Stimulated activated CD4-positive, alpha-beta T cell treated with anti-CD3 and anti-CD28 coated beads, Interleukin-1b, Interleukin-23, amount 100 ng/mL, for 4 hours (primary cell): ENCODE results near the gene LBHD2.
"Not testable (repeated sequence)": the region's sequence is repeated elsewhere in the genome, so short reads cannot be mapped to it uniquely, and the experiment has no call there.

Experiments
- DNase-seq, 2 donors: peaks; one replicate each; pipeline ENCODE4 v3.0.0-alpha.2; 2020; ENCODE audit warnings: low read depth in 2 of 2

LBHD2 gene

DNA sequence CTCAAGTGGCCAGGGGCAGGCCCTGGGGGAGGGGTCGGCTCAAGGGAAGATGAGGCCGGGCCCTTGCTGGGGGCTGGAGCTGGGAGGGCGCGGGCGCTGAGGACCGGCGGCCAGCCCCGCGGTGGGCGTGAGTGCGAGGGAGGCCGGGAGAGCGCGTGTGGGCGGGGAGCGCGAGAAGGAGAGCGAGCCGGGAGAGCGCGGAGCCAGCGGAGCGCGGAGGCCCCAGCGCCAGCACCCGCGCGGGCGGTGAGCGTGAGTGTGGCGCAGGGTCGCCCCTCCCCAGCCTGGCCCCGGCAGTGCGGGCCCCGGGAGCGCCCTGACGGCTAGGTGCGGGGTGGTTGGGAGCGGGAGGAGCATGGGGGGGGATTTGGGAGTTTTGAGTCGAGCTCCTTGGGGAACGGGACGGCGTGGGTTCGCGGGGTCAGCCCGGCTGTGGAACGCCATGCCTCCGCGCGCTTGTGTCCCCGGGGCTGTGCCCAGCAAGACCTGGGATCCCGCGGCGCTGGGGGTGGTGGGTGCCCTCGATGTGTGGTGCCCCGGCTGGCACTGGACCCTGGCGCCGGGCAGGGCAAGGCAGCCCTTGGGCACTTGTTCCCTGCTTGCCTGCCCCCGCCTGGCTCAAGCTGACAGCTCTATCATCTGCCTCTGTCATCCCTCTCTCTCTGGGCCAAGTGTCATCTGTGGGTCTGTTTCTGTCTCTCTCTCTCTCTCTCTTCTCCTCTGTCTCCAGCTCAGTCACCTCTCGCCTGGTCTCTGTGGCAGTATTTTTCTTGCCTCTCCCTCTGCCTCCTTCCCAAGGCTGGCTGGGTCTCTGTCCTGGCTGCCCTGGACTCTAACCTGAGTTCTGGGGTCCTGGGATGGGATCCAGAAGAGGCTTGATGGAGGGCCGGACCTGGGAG lies at the start of gene LBHD2:
LBHD2 (plus strand) TSS at position 190 of the 899 bp plus-strand sequence. CDS start 1,803 bp downstream, outside the sequence.
- DNase-seq, result no peak

DNA sequence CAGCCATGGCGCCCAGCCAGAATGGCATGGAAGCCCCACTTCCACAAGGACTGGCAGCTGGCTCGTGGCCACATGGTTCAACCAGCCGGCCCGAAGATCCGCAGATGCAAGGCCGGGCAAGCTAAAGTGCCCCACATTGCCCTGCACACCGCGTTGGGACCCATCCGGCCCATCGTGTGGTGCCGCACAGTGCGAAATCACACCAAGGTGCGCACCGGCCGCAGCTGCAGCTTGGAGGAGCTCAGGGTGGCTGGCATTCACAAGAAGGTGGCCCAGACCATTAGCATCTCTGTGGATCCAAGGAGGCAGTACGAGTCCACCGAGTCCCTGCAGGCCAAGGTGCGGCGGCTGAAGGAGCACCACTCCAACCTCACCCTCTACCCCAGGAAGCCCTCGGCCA lies 42.5 kb upstream of the LBHD2 start:
- DNase-seq, result no peak

DNA sequence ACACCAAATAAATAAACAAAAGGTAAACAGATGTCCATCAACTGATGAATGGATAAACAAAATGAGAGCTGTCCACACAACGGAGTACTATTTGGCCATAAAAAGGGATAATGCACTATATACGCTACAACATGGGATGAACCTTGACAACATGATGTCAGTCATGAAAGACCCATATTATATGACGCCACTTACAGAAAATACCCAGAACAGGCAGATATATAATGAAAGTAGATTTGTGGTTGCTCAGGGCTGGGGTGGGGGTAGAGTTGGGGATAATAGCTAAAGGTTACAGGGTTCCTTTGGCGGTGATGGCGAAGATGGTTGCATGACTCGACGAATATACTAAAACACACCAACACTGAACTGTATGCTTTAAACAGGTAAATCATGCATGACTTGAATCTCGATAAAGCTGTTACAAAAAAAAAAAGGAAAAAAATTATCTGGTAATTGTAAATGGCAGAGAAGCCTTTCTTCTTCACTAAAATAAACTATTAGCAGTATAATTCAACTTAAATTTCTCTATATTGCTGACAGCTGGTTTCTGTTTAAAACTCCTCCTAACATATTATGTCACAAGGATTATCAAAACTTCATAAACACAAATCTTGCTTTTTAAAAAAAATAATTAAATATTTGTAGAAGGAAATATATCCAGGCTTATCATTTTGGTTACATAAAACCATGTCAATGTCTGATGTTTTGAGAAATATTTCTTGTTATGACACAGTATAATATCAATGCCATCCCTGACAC lies 40.6 kb upstream of the LBHD2 start:
- no peak for DNase-seq

DNA sequence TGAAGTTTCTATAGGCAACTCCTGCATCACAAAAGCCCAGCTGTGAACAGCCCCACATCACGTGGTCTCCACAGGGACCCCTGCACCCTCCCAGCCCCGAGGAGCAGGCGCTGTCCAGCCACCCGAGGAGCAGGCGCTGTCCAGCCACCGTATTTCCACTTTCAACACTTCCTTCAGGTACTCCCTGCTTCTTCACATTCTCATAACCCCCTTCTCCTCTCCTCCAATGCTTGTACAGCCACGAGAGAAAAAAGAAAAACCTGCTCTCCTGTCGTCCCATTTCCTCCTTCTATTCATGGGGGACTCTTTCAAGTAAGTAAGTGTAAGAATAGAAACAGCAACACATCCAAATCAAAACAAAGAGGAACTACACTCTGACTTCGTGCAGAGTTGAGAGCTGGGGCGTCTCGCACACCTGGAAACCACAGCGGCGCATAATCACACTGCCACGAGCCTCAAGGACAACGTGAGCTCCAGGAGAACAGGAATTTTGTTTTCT lies 38.6 kb upstream of the LBHD2 start:
- DNase-seq, result no peak

DNA sequence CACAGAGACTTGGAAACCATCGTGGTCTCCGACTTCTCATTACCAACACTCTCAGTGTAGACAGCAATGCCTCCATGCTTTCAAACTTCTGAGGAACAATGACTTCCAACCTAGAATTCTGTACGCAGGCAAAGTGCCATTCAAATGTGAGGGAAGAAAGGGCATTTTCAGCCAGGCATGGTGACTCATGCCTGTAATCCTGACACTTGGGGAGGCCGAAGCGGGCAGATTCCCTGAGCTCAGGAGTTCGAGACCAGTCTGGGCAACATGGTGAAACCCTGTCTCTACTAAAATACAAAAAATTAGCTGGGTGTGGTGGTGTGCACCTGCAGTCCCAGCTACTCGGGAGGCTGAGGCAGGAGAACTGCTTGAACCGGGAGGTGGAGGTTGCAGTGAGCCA lies 36.6 kb upstream of the LBHD2 start:
- DNase-seq, result not testable (repeated sequence)

DNA sequence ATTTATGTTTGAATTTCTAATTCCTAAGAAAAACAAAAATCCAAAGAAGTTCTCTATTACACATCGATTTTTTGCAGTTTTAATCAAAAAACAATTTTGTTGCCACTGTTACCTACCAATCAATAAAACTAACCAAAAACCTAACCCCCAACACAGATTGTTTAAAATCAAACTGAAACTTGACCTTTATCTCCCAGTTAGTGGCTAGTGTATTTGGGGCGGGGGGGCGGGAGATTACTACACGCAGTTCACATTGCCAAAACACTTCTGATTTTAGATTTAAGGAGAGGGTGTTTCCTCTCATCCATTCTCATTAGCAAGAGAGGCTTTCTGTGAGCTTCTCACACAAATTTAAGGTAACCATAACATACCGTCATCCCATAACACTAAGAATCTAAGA lies 33.1 kb upstream of the LBHD2 start:
- no peak for DNase-seq

DNA sequence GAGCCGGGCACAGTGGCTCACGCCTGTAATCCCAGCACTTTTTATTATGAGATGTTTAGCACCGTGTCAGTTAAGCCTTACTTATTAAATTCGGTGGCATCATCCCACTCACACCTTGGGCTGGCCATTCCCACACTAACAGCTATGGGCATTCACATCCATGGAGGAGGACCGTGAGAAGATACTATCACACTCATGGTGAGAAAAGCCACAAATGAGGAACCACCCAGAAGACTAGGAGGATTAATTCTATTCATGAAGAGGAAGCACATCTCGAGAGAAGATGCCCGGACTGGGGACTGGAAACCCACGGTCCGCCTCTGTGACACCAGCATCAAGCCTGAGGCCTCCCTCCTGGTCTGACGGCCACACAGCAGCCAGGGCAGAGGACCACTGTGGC lies 31.6 kb upstream of the LBHD2 start:
- DNase-seq, result no peak

DNA sequence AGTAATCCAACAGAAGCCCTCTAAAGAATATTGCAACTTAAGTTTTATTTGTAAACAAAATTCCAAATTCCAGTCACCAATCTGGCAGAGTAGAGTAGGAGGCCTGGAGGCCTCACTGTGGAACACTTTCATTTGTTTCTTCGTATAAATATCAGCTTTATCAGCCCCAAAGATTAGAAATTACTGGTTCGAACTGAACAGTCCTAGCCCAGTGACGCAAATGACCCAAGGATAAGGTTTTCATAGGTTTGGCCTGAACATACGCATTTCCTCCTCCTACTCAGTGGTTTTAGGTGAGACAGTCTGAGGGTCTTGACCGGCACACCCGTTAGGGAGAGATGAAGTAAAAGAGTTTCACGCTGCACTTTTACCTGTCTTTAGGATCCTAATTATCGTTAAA lies 28.3 kb upstream of the LBHD2 start:
- DNase-seq, result no peak

DNA sequence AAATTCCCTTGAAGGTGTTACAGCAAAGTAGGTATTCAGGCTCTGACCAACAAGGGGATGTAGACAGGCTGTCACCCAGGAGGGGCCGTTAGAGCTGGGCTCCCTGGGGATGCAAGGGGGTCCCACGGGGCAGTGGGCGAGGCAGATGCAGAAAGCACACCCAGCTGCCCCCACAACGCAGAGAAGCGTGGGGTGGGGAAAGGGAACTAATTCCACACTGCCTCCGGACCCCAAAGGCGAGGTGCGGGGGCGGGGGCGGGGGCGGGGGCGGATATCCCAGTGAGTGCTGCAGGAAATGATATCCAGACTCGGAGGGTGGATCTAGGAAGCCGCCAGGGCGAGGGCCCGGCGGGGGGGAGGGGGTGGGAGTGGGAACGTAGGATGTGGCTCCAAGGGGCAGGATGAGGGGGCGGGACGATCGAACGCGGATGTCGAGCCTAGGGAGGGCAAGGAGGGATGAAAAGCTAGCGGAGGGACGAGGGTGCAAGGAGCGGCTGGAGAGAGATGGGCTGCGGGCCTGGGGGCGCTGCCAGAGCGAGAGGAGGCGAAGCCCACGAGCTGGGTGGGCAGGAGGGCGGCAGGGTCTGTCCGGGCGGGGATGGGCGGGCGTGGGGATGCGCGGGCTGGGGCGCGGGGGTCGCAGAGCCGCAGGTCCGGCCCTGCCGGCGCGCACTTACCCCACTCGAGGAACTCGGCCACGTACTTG lies 27.5 kb upstream of the LBHD2 start:
- DNase-seq, result no peak

DNA sequence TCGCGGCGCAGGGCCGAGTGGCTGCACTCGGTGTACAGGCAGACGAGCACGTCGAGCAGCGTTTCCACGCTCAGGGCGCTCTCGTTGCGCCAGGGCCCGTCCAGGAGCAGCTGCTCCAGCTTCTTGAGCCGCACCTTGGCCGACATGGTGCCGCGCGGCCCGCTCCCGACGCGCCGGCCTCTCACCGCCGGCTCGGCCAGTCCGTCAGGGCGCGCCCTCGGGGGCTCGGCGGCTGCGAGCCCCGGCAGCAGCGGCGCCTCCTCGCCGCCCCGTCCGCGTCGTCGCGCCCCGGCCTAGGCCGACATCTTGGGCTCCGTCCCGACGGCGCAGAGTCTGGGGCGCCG lies 27.0 kb upstream of the LBHD2 start:
- DNase-seq, result no peak

DNA sequence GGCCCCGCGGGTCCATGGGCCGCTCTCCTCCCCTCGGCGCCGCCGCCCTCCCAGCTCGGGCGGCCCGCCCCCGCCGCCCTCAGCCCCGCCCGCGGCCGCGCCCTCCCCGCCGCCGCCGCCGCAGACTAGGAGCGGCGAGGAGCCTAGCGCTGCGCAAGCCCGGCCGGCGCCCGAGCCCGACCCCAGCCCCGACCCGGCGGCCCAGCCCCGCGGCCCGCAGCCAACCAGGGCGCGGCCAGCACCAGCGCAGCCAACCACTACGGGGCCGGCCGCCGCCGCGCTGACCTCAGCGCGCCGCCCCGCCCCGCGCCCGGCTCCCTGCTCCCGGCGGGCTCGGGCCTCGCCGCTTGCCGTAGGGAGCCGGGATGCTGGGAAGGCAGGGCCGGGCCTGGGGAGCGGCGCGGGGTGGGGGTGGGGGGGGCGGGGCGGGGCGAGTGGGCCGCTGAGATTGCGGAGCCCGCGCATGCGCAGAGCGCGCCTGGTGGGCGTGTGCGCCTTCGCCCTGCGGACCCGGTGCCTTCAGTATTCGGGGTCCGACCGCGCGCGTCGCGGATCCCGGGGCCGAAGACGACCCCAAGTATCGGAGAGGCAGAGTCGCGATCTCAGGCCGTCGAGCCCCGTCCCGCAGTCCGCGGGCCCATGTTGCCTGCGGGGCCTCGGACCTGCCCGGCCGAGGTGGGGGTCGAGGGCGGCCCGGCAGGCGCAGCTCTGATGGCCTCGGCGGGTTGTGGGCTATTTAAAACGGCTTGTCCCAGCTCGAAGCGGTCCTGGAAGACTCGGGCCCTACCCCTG lies 26.4 kb upstream of the LBHD2 start, which contains the start of gene CDC42BPB:
CDC42BPB (minus strand) TSS at position 178 of the 792 bp plus-strand sequence. CDS start 376 bp downstream, outside the sequence.
- peak; percentile 28 to 53 for DNase-seq

DNA sequence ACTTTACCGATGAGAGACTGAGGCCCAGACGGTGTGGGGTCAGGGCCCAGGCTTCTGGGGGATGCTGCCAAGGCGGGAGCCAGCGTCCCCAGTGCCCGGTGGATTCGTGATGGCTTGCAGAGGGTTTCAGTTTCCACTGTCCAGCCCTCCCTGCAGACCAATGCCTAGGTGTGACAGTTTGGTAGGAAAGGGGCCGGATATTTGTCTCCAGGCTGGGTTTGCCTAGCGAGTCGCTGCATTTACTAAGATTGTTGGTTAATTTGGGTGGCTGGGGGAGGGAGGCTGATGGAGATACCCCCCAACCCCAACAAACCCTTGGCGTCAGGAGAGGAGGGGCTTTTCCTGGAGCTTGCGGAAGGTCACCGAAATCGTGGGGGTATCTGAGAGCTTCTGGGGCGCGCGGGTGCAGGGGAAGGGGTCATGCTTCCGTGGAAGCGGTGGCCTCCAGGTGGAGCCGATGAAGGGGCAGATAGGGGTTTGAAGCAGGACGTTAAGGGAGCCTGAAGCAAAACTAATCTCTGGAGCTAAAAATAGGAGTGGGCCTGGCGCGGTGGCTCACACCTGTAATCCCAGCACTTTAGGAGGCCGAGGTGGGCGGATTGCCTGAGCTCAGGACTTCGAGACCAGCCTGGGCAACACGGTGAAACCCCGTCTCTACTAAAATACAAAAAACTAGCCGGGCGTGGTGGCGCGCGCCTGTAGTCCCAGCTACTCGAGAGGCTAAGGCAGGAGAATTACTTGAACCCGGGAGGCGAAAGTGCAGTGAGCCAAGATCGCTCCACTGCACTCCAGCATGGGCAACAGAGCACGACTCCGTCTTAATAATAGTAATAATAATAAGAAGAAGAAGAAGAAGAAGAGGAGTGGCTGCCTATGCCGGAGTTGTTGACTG lies 25.6 kb upstream of the LBHD2 start:
- DNase-seq, result no peak

DNA sequence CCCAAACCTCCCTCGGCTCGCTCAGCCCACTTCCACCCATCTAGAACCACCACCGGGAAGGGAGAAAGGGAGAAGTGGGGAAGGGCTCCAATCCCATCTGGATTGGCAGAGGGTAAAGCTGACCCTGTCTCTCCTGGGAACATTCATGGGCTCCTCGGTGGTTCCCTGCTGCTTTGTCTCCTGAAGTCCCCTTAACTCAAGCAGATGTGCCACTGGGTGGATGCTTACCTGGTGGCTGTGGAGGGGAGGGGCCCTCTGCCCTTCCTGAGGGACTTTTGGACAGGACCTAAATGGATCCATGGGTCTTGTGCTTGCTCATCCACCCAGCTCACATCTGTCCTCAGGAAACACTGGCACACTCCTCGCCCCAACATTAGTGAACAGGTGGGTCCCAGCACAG lies 24.5 kb upstream of the LBHD2 start:
- DNase-seq, result no peak

DNA sequence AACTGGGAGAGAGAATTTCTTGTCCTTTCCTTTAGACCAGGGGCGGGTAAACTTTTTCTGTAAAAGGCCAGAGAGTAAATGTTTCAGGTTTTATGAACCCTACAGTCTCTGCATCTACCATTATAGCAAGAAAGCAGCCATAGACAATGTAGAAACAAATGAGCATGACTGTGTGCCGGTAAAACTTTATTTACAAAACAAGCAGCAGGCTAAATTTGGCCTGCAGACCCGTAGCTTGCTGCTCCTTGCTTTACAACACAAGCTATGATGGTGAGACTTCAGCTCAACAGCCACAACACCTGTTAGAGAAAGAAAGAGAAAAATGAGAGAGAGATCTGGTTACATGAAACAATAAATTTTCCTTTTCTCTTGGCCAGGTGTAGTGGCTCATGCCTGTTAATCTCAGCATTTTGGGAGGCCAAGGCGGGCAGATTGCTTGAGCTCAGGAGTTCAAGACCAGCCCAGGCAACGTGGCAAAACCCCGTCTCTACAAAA lies 22.5 kb upstream of the LBHD2 start:
- DNase-seq, result no peak

DNA sequence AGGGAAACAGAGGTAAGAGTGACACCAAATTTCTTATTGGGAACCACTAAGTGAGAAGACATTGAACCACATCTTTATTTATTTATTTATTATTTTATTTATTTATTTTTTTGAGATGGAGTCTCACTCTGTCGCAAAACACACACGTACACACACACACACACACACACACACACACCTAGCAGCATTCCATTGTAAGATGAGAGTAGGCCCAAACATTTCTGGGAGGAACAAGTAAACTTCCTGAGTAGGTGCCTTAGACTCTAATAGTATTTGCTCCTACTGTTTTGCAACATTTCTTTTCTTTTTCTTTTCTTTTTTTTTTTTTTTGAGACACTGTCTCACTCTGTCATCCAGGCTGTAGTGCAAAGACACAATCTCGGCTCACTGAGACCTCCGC lies 19.6 kb upstream of the LBHD2 start:
- DNase-seq, result no peak

DNA sequence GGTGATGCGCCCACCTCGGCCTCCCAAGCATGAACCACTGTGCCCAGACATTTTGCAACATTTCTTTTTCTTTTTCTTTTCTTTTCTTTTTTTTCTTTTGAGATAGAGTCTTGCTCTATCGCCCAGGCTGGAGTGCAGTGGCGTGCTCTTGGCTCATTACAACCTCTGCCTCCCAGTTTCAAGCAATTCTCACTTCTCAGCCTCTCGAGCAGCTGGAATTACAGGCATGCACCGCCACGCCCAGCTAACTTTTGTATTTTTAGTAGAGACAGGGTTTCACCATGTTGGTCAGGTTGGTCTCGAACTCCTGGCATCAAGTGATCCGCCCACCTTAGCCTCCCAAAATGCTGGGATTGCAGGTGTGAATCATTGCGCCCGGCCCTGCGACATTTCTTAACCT lies 19.0 kb upstream of the LBHD2 start:
- no peak for DNase-seq

DNA sequence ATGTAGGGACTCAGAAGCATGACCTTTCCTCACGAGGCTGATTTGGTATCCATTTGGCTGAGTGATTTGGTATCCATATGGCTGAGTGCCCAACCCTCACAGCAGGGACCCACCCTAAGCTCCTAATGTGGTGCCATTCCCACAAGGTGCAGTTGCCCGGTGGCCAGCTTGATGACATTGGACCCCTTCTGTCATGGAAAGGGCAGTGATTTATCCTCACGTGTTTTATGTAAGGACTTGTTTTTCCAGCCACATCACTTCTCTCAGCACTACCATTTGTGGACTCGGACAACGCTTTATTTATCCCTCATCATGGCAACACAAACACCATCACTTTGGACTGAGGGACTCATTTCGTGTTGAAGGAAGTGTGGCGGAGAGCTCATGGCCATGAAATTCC lies 18.1 kb upstream of the LBHD2 start:
- no peak for DNase-seq

DNA sequence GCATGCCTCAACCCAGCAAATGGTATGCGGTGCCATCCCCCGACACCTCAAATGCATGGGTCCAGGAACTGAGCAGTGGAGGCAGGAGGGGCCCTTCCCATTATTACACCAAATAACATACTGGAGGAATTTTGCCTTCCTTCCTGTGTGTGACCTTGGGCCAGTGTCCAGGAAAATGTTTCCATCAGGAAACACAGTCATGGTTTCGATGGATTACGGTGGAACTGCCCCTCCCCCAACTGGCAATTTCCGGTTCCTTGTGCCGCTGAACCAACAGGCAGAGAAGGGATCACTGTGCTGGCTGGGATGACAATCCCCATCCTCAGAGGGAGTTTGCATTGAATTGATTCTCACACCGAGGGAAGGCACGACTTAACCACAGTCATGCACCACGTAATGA lies 17.6 kb upstream of the LBHD2 start:
- DNase-seq, result no peak

DNA sequence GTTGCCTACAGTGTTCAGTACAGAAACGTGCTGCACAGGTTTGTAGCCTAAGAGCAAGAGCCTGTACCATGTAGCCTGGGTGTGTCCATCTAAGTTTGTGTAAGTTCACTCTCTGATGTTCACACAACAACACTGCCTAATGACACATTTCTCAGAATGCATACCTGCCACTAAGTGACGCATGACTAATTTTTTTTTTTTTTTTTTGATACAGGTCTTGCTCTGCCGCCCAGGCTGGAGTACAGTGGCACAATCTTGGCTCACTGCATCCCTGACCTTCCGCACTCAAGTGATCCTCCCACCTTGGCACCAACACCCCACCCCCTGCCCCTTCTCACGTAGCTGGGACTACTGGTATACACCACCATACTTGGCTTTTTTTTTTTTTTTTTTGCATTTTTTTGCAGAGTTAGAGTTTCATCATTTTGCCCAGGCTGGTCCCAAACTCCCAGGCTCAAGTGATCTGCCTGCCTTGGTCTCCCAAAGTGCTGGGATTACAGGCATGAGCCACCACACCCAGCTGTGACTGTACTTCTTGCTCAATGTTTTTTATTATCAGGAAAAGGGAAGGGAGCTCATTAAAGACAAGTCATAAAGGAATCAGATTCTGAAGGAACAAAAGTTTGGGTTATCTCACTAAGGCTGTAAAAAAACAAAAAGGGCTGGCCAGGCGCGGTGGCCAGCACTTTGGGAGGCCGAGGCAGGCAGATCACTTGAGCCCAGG lies 16.6 kb upstream of the LBHD2 start:
- DNase-seq, result no peak
